Esophagus squamous epithelium (tissue), 5 donors: Measurements from ENCODE around the gene CAPZA2. TPM values are rescaled to one million over a fixed set of nuclear protein-coding genes. Genes with fewer than 3 reads are reported as not detected.
A peak's percentile ranks its signal among the peaks of the same experiment; 100 is the strongest.
"Not testable (repeated sequence)": the region's sequence is repeated elsewhere in the genome, so short reads cannot be mapped to it uniquely, and the experiment has no call there.

ENCODE experiments used
- DNase-seq: peaks from one replicate; lab custom pipeline; 2025; lab: John Stamatoyannopoulos, UW
- H3K27ac ChIP-seq, 4 donors: fragments of 200-600 bp; sonication (generic); one replicate each; pipeline ENCODE4 v1.5.1; 2016 to 2019; ENCODE audit warnings: mild to moderate bottlenecking in 1 of 4
- H3K27me3 ChIP-seq, 4 donors: fragments of 200-600 bp; sonication (generic); 1 replicate in 3 of 4; 2 replicates in 1 of 4; pipeline versions ENCODE4 v1.5.1 to v1.6.0; 2017 to 2021; ENCODE audit warnings: antibody characterized with exemption in 1 of 4
- H3K36me3 ChIP-seq, 3 donors: fragments of 200-600 bp; sonication (generic); one replicate each; pipeline ENCODE4 v1.5.1; 2016 to 2019
- H3K4me1 ChIP-seq, 3 donors: fragments of 200-600 bp; sonication (generic); one replicate each; pipeline ENCODE4 v1.5.1; 2017 to 2019
- H3K4me3 ChIP-seq, 4 donors: fragments of 200-600 bp; sonication (generic); 1 replicate in 3 of 4; 2 replicates in 1 of 4; pipeline ENCODE4 v1.5.1; 2016 to 2019; ENCODE audit warnings: mild to moderate bottlenecking in 2 of 4, moderate library complexity in 1 of 4
- H3K9me3 ChIP-seq, 3 donors: fragments of 200-600 bp; sonication (generic); one replicate each; pipeline ENCODE4 v1.5.1; 2016 to 2019
- POLR2A ChIP-seq, 4 donors: fragments of 450-650 bp; IDR thresholded peaks; one replicate each; pipeline ENCODE4 v1.6.1; 2017; ENCODE audit warnings: antibody characterized with exemption in 4 of 4, mild to moderate bottlenecking in 4 of 4, moderate library complexity in 3 of 4
- WGBS, 2 donors: methylation state at CpG; one replicate each; pipeline ENCODE4 v1.1.5; 2018; 5-methylcytosine and 5-hydroxymethylcytosine counted together
- intact Hi-C: fragments of 100-400 bp; cut with DNase I; formaldehyde crosslinking; loops from one replicate; pipeline ENCODE4 v1.15.0; 2022
- total RNA-seq, 4 donors: library from RNA; depleted of rRNA; stranded (reverse); fragments of >200 nt; gene quantifications; one replicate each; pipeline ENCODE4 v1.1.0, GENCODE V29; 2016
- TF ChIP-seq, protein P1 (sequence below), 6 experiments: fragments of 450-650 bp in 4 of 6; fragments of 200-600 bp in 2 of 6; sonication (generic) in 2 of 6; IDR thresholded peaks; one replicate each; pipeline ENCODE4 v1.5.1; 2016 to 2019; ENCODE audit warnings: antibody characterized with exemption in 6 of 6, mild to moderate bottlenecking in 4 of 6, moderate library complexity in 4 of 6
- donor health status: DM: yes; HTN: yes; CAD: no.

The CAPZA2 gene
- total RNA-seq, result 100 to 1,000 TPM in 1 of 4 donors, 10 to 100 TPM in 3; 68.7 to 123 (median 84.1) TPM

GRCh38 chr7:116862234-116862950, at the start of gene CAPZA2:
TSS of gene CAPZA2 (plus strand) at chr7:116862587. CDS start at chr7:116862612, 25 bp downstream.
- no peaks in the 10 kb centered on the region for H3K36me3 ChIP-seq
- peak within 1 kb of the TSS; percentile 97 to 100 (median 99) for H3K27ac ChIP-seq
- intact Hi-C loops, result no loop called here
- H3K4me1 ChIP-seq, result peaks cover 6 to 50% (median 11%) of the 10 kb centered on the region in 3 donors
- TF ChIP-seq POLR2A (IDR thresholded peaks at IDR 0.05), result peak in 3 of 4 donors; percentile 57 to 85 (median 71)
- TF ChIP-seq, protein P1, sequence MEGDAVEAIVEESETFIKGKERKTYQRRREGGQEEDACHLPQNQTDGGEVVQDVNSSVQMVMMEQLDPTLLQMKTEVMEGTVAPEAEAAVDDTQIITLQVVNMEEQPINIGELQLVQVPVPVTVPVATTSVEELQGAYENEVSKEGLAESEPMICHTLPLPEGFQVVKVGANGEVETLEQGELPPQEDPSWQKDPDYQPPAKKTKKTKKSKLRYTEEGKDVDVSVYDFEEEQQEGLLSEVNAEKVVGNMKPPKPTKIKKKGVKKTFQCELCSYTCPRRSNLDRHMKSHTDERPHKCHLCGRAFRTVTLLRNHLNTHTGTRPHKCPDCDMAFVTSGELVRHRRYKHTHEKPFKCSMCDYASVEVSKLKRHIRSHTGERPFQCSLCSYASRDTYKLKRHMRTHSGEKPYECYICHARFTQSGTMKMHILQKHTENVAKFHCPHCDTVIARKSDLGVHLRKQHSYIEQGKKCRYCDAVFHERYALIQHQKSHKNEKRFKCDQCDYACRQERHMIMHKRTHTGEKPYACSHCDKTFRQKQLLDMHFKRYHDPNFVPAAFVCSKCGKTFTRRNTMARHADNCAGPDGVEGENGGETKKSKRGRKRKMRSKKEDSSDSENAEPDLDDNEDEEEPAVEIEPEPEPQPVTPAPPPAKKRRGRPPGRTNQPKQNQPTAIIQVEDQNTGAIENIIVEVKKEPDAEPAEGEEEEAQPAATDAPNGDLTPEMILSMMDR (IDR thresholded peaks at IDR 0.05), result peak in 5 of 6 experiments; percentile 12 to 89 (median 85)
- H3K9me3 ChIP-seq, result no peaks in the 10 kb centered on the region
- DNase-seq, result peak; percentile 55
- H3K4me3 ChIP-seq, result peak within 1 kb of the TSS; percentile 81 to 99 (median 90)
- WGBS, 2 donors, result 0% methylated on average over 3 to 5 of the region's 80 CpGs
- no peaks in the 10 kb centered on the region for H3K27me3 ChIP-seq

DNA sequence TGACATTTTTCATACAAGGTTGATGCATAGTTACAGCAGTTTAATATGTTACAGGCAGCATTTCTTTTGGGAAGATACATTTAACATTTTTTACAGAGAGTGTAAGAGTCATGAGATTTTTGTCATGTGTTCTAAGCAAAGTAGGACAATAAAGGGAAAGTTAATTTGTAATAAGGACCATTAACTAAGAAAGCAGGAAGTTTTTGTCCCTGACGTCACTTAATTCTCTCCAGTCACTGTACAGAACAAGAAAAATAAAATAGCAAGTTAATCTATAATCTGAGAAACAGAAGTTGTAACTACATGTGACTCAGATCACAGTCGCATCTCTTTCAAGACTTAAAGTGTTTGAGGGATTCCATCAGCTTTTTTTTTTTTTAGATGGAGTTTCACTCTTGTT, 49.5 kb upstream of the CAPZA2 start:
- intact Hi-C loops, result loop anchor here (10.0 kb wide), 1 partner anchor 638 kb away; no protein-coding TSS in a partner anchor
- H3K27ac ChIP-seq, result no peak overlapping the region

GRCh38 chr7:116813371-116813770, 49.0 kb upstream of the CAPZA2 start:
- intact Hi-C loops, result loop anchor here (10.0 kb wide), 1 partner anchor 639 kb away; no protein-coding TSS in a partner anchor
- H3K4me3 ChIP-seq, DNase-seq, H3K4me1 ChIP-seq, H3K9me3 ChIP-seq, H3K27me3 ChIP-seq, H3K27ac ChIP-seq, H3K36me3 ChIP-seq: not testable (repeated sequence)
- 86 to 89% methylated on average over 3 of the region's 3 CpGs for WGBS, 2 donors

More for the DNA sequence above, 49.5 kb upstream of the CAPZA2 start:
- peaks cover 0 to 4% (median 0%) of the 10 kb centered on the region in 3 donors for H3K4me1 ChIP-seq
- no peaks in the 10 kb centered on the region for H3K27me3 ChIP-seq
- H3K9me3 ChIP-seq, result no peaks in the 10 kb centered on the region
- TF ChIP-seq, protein P1 (IDR thresholded peaks at IDR 0.05), result no peak
- no peak for TF ChIP-seq POLR2A (IDR thresholded peaks at IDR 0.05)
- DNase-seq, result no peak
- no peak overlapping the region for H3K4me3 ChIP-seq
- H3K36me3 ChIP-seq, result no peaks in the 10 kb centered on the region
- WGBS, 2 donors, result 68 to 76% methylated on average over 2 of the region's 2 CpGs

DNA sequence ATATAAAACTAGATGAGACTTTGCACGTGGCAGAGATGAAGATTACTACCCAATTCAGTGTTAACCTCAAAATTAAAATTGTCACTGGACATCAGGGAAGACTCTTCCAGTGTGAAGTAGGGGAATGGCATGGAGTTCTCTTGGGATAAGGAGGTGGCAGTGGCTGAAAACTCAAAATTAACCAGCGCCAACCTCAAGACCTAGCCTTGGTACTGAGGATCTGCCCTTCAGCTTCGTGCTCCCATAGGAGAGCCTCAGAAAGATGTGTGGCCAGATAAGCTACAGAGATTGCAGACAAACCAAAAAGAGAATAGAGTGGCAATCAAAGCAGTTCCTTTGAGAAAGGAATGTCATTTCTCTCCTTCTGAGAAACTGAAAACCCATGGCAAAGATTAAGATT, 47.3 kb upstream of the CAPZA2 start:
- 55 to 80% methylated on average over 3 of the region's 3 CpGs for WGBS, 2 donors
- no peak overlapping the region for H3K27ac ChIP-seq
- H3K36me3 ChIP-seq, result no peaks in the 10 kb centered on the region
- no peak overlapping the region for H3K4me3 ChIP-seq
- TF ChIP-seq, protein P1 (IDR thresholded peaks at IDR 0.05), result no peak
- TF ChIP-seq POLR2A (IDR thresholded peaks at IDR 0.05), result no peak
- H3K4me1 ChIP-seq, result no peaks in the 10 kb centered on the region
- no peak for DNase-seq
- H3K9me3 ChIP-seq, result no peaks in the 10 kb centered on the region
- intact Hi-C loops, result loop anchor here (10.0 kb wide), 1 partner anchor 640 kb away; no protein-coding TSS in a partner anchor
- no peaks in the 10 kb centered on the region for H3K27me3 ChIP-seq

DNA sequence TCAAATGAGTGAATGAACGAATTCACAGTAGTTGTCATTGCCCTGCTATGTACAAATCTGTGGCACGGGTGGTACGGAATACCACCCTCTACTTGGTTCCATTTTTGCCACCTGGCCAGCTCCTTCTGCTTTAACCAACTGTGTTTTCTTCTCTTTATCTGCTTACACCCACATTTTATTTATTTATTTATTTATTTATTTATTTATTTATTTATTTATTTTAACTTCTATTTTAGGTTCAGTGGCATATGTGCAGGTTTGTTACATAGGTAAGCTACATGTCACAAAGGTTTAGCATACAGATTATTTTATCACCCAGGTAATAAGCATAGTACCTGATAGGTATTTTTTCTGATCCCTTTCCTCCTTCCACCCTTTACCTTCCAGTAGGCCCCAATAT, 42.2 kb upstream of the CAPZA2 start:
- WGBS, 2 donors, result 76 to 89% methylated on average over 3 of the region's 3 CpGs
- no peak overlapping the region for H3K27ac ChIP-seq
- TF ChIP-seq, protein P1 (IDR thresholded peaks at IDR 0.05), result no peak
- no peak for TF ChIP-seq POLR2A (IDR thresholded peaks at IDR 0.05)
- H3K9me3 ChIP-seq, result no peaks in the 10 kb centered on the region
- no peaks in the 10 kb centered on the region for H3K27me3 ChIP-seq
- intact Hi-C loops, result no loop called here
- no peak for DNase-seq
- H3K4me1 ChIP-seq, result no peaks in the 10 kb centered on the region
- H3K36me3 ChIP-seq, result no peaks in the 10 kb centered on the region
- H3K4me3 ChIP-seq, result no peak overlapping the region

GRCh38 chr7:116821647-116822046, 40.7 kb upstream of the CAPZA2 start:
- H3K4me1 ChIP-seq, H3K27ac ChIP-seq, H3K9me3 ChIP-seq, H3K4me3 ChIP-seq, DNase-seq, H3K36me3 ChIP-seq, intact Hi-C loops, H3K27me3 ChIP-seq: not testable (repeated sequence)
- WGBS, 2 donors, result 81 to 89% methylated on average over 4 of the region's 4 CpGs
